ENCODE data around the gene SH3RF3. TPM values are rescaled to one million over a fixed set of nuclear protein-coding genes. Genes with fewer than 3 reads are reported as not detected.

The SH3RF3 gene
- total RNA-seq, 4 donors from 2014 or later = 2.2 to 6.1 (median 4.2) TPM

DNA sequence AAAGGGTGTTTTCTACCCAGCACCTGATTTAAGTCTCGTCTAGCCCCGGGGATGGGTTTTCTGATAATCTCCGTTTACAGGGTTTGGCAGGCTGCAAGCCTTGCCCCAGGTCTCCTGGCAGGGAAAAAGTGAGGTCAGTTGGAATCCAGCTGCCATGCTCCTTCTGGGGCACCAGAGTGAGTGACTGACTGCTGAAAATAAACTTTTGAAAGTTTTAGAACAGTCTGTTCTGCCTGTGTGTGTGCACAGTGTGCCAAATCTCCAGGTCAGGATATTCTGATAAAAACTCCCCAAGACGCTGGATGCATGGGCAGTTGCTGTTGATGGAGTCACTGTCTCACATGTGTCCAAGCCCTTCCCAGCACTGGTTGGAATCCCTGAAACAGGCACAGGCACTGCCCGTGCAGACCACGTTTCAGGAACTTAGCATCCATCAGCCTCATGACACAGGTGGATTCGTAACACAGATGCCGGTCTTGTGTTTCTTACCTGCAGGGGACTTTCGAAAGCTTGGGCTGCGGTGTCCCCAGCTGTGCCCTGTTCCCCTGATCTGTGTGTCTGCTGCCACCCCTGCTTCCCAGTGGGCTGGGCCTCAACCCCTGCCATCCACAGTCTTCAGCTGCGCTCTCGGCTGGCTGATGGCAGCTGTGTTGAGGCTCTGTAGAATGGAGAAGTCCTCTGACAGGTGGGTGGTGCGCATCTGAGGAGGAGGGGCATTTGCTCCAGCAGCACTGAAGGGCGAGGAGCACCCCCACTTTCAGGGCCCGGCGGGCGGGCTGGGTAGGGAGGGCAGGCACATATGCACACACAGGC, 65.0 kb downstream of the SH3RF3 start:
- Histone ChIP-seq H3K36me3 (no peaks in the 10 kb centered on the region), H3K9me3 (no peaks in the 10 kb centered on the region), H3K27ac (no peak overlapping the region), H3K4me1 (peaks cover 10% of the 10 kb centered on the region), H3K4me3 (no peak overlapping the region), H3K27me3 (no peaks in the 10 kb centered on the region)
- WGBS = 80% methylated on average over 16 of the region's 17 CpGs
- TF ChIP-seq POLR2AphosphoS5 (IDR thresholded peaks at IDR 0.05) (no peak), EP300 (IDR thresholded peaks at IDR 0.05) (no peak), CTCF (IDR thresholded peaks at IDR 0.05) (no peak), POLR2A (IDR thresholded peaks at IDR 0.05) (no peak)
- DNase-seq (ENCODE audit: low spot score in 2 of 2) = no peak

GRCh38 chr2:109194620-109194937, 65.6 kb downstream of the SH3RF3 start:
- H3K27me3 ChIP-seq = no peaks in the 10 kb centered on the region
- H3K4me3 ChIP-seq = no peak overlapping the region
- no peak for TF ChIP-seq CTCF (IDR thresholded peaks at IDR 0.05)
- TF ChIP-seq POLR2A (IDR thresholded peaks at IDR 0.05) = no peak
- TF ChIP-seq POLR2AphosphoS5 (IDR thresholded peaks at IDR 0.05) = no peak
- TF ChIP-seq EP300 (IDR thresholded peaks at IDR 0.05) = no peak
- peaks cover 10% of the 10 kb centered on the region for H3K4me1 ChIP-seq
- 36% methylated on average over 2 of the region's 2 CpGs for WGBS
- H3K27ac ChIP-seq = no peak overlapping the region
- H3K9me3 ChIP-seq = no peaks in the 10 kb centered on the region
- H3K36me3 ChIP-seq = no peaks in the 10 kb centered on the region
- no peak for DNase-seq (ENCODE audit: low spot score in 2 of 2)

GRCh38 chr2:109195193-109196045, 66.4 kb downstream of the SH3RF3 start:
- Histone ChIP-seq H3K27me3 (no peaks in the 10 kb centered on the region), H3K36me3 (no peaks in the 10 kb centered on the region), H3K4me3 (no peak overlapping the region), H3K27ac (no peak overlapping the region), H3K9me3 (no peaks in the 10 kb centered on the region), H3K4me1 (peaks cover 10% of the 10 kb centered on the region)
- no peak for DNase-seq (ENCODE audit: low spot score in 2 of 2)
- no peak for TF ChIP-seq POLR2A (IDR thresholded peaks at IDR 0.05)
- TF ChIP-seq POLR2AphosphoS5 (IDR thresholded peaks at IDR 0.05) = no peak
- TF ChIP-seq CTCF (IDR thresholded peaks at IDR 0.05) = no peak
- TF ChIP-seq EP300 (IDR thresholded peaks at IDR 0.05) = no peak
- WGBS = 47% methylated on average over 18 of the region's 19 CpGs

DNA sequence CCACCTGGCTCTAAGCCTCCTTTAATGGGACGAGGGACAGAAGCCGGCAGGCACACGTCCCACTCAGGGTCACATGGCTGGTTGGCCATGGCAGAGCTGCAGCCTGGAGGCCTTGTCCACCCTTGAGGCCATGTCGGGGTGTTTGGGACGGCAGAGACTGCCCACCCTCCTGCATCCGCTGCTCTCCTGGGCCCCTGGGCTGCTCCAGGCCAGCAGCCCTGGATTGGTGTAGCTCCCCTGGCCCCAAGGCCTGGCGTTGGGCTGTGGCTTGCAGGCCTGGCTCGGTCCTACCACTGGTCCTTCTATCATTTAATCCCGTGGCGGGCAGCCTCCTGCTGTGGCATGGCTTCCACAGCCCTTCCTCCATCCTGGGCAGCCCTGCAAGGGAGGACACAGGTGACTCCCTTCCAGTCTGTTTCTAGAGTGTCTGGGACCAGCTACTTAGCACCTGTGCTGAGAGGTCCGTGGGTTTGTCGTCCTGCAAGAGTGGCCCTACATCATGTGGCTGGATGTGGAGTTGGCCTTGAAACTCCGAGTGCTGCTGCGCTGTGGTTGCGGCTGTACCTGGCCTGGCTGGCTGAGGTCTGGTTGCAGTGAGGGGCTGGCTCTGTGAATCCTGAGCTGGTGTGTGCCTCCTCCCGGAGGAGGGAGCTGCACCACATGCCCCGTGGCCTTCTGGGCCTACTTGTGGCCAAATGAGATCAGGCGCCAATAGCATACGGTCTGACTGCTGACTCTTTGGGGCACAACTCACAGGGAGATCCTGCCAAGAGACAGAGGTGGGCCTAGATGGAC, 67.3 kb downstream of the SH3RF3 start:
- TF ChIP-seq POLR2AphosphoS5 (IDR thresholded peaks at IDR 0.05) (no peak), POLR2A (IDR thresholded peaks at IDR 0.05) (no peak), CTCF (IDR thresholded peaks at IDR 0.05) (no peak), EP300 (IDR thresholded peaks at IDR 0.05) (no peak)
- Histone ChIP-seq H3K27me3 (no peaks in the 10 kb centered on the region), H3K27ac (no peak overlapping the region), H3K4me3 (no peak overlapping the region), H3K9me3 (no peaks in the 10 kb centered on the region), H3K4me1 (peaks cover 11% of the 10 kb centered on the region), H3K36me3 (no peaks in the 10 kb centered on the region)
- no peak for DNase-seq (ENCODE audit: low spot score in 2 of 2)
- WGBS = 96% methylated on average over 7 of the region's 19 CpGs
